Stimulated activated CD8-positive, alpha-beta memory T cell treated with anti-CD3 and anti-CD28 coated beads, Interleukin-2, amount 100 ng/mL, for 48 hours (primary cell): ENCODE results near the gene UBAC2.

ENCODE experiments used
- DNase-seq, 2 donors: peaks; one replicate each; pipeline ENCODE4 v3.0.0-alpha.2; 2020; ENCODE audit warnings: low read depth in 2 of 2

Gene UBAC2

GRCh38 chr13:99295488-99296252 lies 95.0 kb downstream of the UBAC2 start:
- DNase-seq = no peak

DNA sequence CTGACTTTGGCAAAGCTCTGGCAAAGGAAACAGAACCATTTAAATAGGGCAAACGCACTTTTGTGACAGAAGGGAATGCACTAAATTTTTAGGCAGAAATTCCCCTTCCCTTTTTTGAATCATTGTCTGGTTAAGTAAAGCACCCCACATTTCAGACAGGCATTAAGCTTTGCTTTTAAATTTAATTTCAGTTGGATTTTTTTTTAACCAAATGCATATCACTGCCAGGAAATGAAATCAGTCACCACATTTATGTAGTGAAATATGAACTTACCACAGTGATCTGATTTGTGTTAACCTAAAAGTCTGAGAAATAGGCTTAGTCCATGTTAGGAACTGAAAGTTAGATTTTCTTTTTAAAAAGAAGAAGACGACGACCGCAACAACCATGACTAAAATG lies 95.7 kb downstream of the UBAC2 start:
- no peak for DNase-seq

GRCh38 chr13:99297331-99297730 lies 96.7 kb downstream of the UBAC2 start:
- no peak for DNase-seq

GRCh38 chr13:99298056-99298455 lies 97.4 kb downstream of the UBAC2 start:
- DNase-seq = no peak

- DNase-seq = no peak
These were observed 98.7 kb downstream of the UBAC2 start for GRCh38 chr13:99299256-99299919.

DNA sequence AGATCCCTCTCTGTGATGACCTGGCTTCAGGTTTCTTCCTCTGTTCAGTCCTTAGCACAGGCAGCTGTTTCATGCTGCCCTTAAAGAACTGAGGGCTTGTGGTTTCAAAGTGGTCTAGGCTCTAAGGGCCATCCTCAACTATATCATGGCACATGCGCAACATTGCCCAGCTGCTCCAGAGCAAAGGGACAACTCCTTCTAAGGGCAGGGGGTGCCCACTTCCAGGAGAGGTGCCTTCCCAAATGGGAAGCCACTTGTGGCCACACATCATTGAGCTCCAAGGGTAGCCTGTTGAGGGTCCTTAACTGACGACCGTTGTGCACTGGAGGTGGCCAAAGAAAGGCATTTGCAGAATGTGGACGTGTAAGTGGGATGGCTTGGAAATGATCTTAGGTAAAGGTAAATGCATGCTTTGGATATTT lies 99.3 kb downstream of the UBAC2 start:
- no peak for DNase-seq

GRCh38 chr13:99301056-99301838 lies 100.6 kb downstream of the UBAC2 start:
- DNase-seq = no peak

DNA sequence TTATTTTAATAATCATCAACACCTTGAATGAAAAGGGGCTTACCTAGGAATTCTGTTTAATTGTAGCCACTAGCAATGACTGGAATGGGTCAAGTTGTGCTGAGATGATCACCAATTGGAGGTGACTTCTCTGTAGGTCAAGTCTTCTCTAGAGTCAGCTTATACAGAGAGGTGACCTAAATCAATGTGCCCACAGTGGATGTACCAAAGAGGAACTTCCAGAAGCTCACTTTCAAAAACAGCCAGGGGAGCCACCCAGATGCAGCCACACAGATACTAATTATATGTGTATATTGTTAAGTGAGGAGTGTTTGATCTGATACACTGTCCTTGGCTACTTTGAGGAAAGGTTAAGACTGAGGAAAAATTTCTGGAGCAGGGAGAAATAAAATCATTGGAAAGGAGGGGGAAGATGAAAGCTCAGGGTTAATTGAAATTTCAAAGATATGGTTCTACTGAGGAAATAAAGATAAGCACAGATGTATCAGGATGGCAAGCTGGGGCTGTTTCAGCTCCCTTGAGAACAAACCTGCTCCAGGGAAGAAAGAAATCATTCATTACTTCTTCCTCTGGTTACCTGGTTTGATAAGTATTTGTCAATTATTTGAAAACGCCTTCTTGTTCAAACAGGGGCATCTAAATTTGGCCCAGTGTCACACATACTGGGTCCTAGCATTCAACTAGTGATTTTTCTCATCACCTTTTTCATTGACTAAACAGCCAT lies 101.4 kb downstream of the UBAC2 start:
- DNase-seq = no peak

DNA sequence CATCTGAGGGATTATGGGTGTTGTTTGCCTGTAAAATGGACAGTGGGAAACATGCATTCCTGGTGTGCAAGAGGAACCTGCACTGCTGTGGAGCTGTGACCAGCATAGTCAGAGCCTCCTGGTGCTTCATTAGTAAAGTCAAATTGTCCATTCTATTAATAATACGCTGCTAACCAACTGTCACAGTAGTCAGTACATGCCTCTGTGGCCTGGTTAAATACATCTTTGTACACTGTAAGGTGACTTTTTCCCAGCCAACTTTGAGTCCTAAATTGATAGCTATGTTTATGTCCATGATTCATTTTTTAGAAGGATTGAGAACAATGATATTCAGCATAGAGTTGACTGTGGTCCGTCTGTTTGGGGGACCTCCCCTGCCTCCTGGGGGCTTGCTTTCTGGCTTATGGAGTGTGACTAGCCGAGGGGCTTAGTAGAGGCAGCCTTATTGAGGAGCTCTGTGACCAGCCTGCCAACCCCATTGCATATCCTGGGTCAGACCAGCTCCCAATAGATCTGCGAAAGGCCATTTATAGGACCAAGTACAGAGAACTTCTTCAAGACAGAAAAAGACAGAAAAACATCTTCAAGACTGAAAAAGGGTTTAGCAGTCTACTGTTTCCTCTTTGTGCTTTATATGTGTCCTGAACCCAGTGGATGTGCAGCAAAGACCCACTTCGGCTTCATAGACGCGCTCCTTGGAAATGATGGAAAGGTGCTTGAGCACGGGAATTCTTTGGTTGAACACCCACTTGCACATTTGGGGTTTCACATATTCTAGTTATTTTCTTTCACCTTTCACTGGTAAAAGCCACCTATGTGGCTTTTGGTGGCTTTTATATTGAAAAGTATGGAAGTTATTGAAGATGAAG lies 102.2 kb downstream of the UBAC2 start:
- DNase-seq = no peak

GRCh38 chr13:99303863-99304521 lies 103.3 kb downstream of the UBAC2 start:
- DNase-seq = peak in 1 of 2 donors; percentile 48

GRCh38 chr13:99304541-99304940 lies 103.9 kb downstream of the UBAC2 start:
- no peak for DNase-seq

DNA sequence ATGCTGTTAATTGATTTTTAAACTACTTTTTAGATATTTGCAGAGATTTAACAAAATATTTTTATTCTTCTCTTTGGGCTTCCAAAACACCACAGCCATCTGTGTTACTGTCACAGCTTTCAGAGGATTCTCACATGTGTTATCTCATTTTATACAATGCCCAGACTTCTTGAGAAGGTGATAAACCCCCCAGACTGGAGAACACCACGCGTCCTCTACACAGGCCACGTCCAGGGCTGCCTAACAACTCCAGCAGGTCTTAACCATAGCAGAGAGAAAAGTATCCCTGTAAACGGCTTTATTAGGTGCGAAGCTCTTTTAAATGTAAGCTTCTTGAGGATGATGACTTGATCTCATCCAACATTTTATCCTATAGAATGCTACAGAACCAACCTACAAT lies 104.5 kb downstream of the UBAC2 start:
- no peak for DNase-seq

DNA sequence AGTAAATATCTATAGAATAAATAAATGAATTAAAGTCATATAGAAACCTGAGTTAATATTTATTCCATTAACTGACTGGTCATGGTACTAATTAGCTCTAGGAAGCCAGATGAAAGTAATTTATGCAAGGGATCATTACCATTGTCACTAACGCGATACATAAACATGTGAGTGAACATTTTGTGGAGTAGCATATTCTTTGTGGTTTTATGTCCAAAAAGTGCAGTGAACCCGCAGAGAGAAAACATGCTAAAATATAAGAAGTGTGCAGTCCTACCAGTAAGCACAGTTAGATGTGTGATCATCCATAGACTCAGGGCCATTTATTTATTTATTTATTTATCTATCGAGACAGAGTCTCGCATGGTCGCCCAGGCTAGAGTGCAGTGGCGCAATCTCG lies 104.9 kb downstream of the UBAC2 start:
- DNase-seq = no peak

DNA sequence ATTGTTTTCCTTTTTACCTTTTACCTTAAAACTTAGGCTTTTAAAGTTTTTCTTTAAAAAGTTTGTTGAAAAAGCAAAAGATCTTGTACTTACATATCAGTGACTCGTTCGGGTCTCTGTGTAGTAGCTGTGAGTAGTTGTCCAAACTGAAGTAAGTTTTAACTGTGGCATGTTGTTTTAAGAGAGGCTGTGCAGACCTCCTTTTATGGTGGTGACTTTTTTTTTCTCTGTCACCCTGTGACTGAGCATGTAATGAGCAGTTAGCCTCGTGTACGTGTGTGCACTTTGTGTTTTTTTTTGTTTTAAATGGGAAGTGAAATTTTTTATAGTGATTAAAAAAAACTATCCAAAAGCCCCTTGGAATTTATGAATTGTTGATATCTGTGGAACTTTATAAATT lies 106.6 kb downstream of the UBAC2 start, which contains the start of gene GPR183:
Gene GPR183, minus strand, starts transcription at position 153 of the 400 bp plus-strand sequence. CDS start 11,254 bp downstream, outside the sequence.
- no peak for DNase-seq

GRCh38 chr13:99307648-99308339 lies 107.1 kb downstream of the UBAC2 start:
- DNase-seq = peak; percentile 43 to 68

GRCh38 chr13:99308471-99309087 lies 107.9 kb downstream of the UBAC2 start:
- no peak for DNase-seq

GRCh38 chr13:99310382-99311031 lies 109.9 kb downstream of the UBAC2 start:
- no peak for DNase-seq

DNA sequence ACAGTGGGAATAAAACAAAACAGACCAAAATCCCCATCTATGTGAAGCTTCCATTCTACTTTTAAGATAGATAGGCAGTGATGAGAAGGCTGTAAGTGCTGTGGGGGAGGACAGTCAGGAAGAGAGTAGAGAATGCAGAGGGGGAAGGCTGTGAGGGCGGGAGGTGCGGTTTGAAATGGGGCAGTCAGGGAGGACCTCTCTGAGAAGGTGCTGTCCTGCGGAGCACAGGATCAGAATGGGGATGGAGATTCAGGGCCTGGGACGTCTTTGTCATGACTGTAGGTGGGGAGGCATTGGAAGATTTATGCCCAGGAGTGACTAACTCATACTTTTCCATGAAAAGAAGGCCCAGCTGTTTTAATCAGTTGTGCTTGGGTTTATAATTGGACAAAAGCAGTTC lies 110.5 kb downstream of the UBAC2 start:
- no peak for DNase-seq
